NT2/D1 (cell line): ENCODE results near the gene SNRPD3.
"Not testable (repeated sequence)": the region's sequence is repeated elsewhere in the genome, so short reads cannot be mapped to it uniquely, and the experiment has no call there.

Experiments
- DNase-seq: peaks from one replicate; pipeline ENCODE4 v3.0.0-alpha.2; 2011; ENCODE audit warnings: low read depth, low spot score
- H3K27me3 ChIP-seq: 2 replicates; pipeline ENCODE4 v1.6.0; 2011; ENCODE audit warnings: mild to moderate bottlenecking; ENCODE audit not compliant: insufficient read length, insufficient read depth
- H3K36me3 ChIP-seq: 2 replicates; pipeline ENCODE4 v1.6.1; 2011; ENCODE audit warnings: mild to moderate bottlenecking, low read length, mixed read lengths; ENCODE audit not compliant: insufficient read depth, insufficient read length
- H3K4me1 ChIP-seq: 2 replicates; pipeline ENCODE4 v1.5.1; 2011; ENCODE audit not compliant: insufficient read depth, insufficient read length
- H3K4me3 ChIP-seq: 2 replicates; pipeline ENCODE4 v1.5.1; 2011; ENCODE audit warnings: low read depth; ENCODE audit not compliant: insufficient read length
- H3K9ac ChIP-seq: 2 replicates; pipeline ENCODE4 v1.6.0; 2011; ENCODE audit warnings: low read depth; ENCODE audit not compliant: insufficient read length
- H3K9me3 ChIP-seq: 2 replicates; pipeline ENCODE4 v1.5.1; 2011; ENCODE audit warnings: mild to moderate bottlenecking, low read length; ENCODE audit not compliant: insufficient read depth
- SUZ12 ChIP-seq: IDR thresholded peaks from 2 replicates; pipeline ENCODE4 v1.6.1; 2011; ENCODE audit not compliant: insufficient read length, insufficient read depth; ENCODE audit errors: extremely low read depth
- YY1 ChIP-seq: IDR thresholded peaks from 2 replicates; pipeline ENCODE4 v1.6.1; 2011; ENCODE audit not compliant: insufficient read length, insufficient read depth
- ZNF274 ChIP-seq: IDR thresholded peaks from 2 replicates; pipeline ENCODE4 v1.6.1; 2011; ENCODE audit warnings: mild to moderate bottlenecking, low read depth, low read length

Gene SNRPD3

DNA sequence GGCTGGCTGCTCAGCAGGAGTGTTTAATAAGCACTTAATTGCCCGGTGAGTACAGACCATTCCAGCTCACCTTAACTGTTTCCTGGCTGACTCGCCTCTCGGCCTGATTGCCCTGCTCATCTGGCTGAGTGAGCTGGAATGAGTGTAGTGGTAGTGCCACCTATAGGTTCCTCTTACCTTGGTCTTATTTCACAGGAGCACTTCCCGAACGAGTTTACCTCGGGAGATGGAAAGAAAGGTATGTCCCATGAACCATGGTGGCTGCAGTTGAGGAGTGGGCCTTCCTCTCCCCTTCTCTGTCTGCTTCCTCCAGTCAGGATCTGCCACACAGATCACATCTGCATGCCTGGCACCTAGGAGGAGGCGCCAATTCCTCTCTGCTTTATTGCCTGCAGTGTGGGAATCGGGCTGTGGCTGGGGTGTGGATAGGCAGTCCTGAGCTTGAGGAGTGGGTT lies 34.0 kb upstream of the SNRPD3 start:
- Histone ChIP-seq H3K9ac (peak overlapping the region; percentile 36), H3K9me3 (no peaks in the 10 kb centered on the region), H3K4me1 (no peaks in the 10 kb centered on the region), H3K36me3 (no peaks in the 10 kb centered on the region), H3K4me3 (no peak overlapping the region), H3K27me3 (no peaks in the 10 kb centered on the region)
- TF ChIP-seq YY1 (no peak), ZNF274 (no peak), SUZ12 (no peak)
- DNase-seq = peak; percentile 64

DNA sequence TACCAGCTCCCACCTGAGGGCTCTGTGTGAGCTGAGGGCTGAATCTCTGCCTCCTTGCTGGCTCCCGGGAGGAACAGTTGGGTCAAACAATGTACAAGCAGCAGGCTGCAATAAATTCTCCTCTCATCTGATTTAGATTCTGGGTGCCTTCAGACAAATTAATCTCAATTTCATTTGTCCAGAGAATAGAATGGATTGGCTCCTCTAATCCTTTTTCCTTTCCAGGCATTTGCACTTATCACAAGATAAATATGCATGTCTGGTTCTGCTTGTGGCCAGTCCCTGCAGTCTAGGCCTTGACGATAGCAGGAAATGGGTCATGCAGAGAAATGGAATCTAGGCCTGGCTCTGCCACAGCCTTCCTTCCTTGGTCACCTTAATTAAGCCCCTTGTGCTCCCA lies 31.9 kb upstream of the SNRPD3 start:
- no peak for DNase-seq

DNA sequence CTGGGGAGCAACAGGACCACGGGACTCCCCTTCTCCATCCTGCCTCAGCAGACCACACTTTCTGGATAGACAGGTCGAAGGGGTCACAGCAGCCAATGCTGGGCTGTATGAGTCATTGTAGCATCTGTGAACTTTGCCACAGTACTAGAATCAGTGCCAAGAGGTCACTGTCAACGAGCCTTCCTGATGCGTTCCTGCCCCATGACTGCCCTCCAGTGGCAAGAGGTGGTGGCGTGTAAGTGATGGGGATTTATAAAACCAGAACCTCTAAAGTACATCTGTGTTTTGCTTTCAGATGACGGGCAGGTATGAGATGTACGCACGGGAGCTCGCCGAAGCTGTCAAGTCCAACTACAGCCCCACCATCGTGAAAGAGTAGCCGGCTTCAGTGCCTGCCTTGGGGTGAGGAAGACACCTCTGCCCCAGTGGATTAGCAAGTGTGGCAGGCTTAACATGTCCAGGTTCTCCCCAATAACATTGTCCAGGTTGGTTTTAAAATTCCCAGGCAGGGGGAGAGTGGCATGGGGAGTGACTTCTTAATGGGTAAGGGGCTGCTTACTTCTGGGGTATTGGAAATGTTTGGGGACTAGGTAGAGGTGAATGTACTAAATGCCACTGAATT lies 30.3 kb upstream of the SNRPD3 start:
- H3K4me3 ChIP-seq = no peak overlapping the region
- H3K4me1 ChIP-seq = no peaks in the 10 kb centered on the region
- DNase-seq = peak; percentile 60
- no peaks in the 10 kb centered on the region for H3K36me3 ChIP-seq
- H3K27me3 ChIP-seq = no peaks in the 10 kb centered on the region
- no peaks in the 10 kb centered on the region for H3K9me3 ChIP-seq
- H3K9ac ChIP-seq = peak overlapping the region; percentile 46
- TF ChIP-seq ZNF274 = no peak

More for the DNA sequence above, 31.9 kb upstream of the SNRPD3 start:
- no peaks in the 10 kb centered on the region for H3K27me3 ChIP-seq
- no peaks in the 10 kb centered on the region for H3K36me3 ChIP-seq
- H3K4me1 ChIP-seq = no peaks in the 10 kb centered on the region
- no peak for TF ChIP-seq ZNF274
- no peak for TF ChIP-seq SUZ12
- TF ChIP-seq YY1 = no peak
- H3K9me3 ChIP-seq = no peaks in the 10 kb centered on the region
- no peak overlapping the region for H3K4me3 ChIP-seq
- H3K9ac ChIP-seq = no peak overlapping the region

DNA sequence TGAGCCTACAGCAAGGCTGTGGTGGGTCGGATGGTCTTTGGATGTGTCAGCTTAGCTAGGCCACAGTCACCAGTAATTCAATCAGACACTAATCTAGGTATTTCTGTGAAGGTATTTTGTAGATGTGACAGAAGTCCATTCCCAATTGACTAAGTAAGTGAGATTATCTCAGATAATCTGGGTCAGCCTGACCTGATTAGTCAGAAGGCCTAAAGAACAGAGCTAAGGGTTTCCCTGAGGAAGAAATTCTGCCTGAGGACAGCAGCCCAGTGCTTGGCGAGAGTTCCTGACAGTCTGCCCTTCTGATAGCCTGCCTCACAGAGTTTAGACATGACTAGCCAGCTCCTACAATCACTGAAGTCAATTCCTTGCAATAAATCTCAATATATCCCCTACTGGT lies 29.6 kb upstream of the SNRPD3 start:
- Histone ChIP-seq H3K9ac (peak overlapping the region; percentile 46), H3K36me3 (no peaks in the 10 kb centered on the region), H3K27me3 (no peaks in the 10 kb centered on the region), H3K4me3 (no peak overlapping the region), H3K9me3 (no peaks in the 10 kb centered on the region), H3K4me1 (no peaks in the 10 kb centered on the region)
- no peak for TF ChIP-seq YY1
- TF ChIP-seq ZNF274 = no peak
- no peak for TF ChIP-seq SUZ12
- no peak for DNase-seq

DNA sequence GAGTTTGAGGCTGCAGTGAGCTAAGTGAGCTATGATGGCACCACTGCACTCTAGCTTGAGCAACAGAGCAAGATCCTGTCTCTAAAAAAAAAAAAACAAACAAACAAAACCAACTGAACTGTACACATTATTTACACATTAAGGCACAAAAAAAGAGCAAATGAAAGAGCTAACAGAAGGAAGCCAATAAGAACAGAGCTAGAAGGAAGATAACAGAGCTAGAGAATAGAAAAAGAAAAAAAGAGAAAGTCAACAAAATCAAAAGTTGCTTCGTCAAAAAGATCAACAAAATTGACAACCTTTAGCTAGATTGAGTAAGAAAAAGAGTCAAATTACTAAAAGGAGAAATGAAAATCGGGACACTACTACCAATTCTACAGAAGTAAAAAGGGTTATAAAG lies 25.9 kb upstream of the SNRPD3 start:
- Histone ChIP-seq H3K9ac (no peak overlapping the region), H3K36me3 (no peaks in the 10 kb centered on the region), H3K4me3 (no peak overlapping the region), H3K4me1 (peaks cover 1% of the 10 kb centered on the region), H3K9me3 (no peaks in the 10 kb centered on the region), H3K27me3 (no peaks in the 10 kb centered on the region)
- no peak for DNase-seq
- TF ChIP-seq ZNF274 = no peak
- TF ChIP-seq SUZ12 = no peak
- no peak for TF ChIP-seq YY1

DNA sequence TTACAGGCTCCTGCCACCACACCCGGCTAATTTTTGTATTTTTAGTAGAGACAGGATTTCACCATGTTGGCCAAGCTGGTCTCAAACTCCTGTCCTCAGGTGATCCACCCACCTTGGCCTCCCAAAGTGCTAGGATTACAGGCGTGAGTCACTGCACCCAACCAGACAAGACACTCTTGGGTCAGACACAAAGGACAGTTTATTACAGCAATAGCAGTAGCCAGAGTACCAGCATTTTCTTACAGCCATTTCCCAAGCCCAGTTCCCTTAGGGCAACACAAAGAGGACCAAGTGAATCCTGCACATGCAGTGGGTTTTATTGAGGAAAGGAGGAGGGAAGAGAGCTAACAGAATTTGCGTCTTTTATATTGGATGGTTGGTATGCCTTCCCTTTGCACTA lies 24.8 kb upstream of the SNRPD3 start:
- H3K4me3 ChIP-seq, DNase-seq, H3K36me3 ChIP-seq, H3K9me3 ChIP-seq, H3K4me1 ChIP-seq, H3K27me3 ChIP-seq, H3K9ac ChIP-seq: not testable (repeated sequence)

DNA sequence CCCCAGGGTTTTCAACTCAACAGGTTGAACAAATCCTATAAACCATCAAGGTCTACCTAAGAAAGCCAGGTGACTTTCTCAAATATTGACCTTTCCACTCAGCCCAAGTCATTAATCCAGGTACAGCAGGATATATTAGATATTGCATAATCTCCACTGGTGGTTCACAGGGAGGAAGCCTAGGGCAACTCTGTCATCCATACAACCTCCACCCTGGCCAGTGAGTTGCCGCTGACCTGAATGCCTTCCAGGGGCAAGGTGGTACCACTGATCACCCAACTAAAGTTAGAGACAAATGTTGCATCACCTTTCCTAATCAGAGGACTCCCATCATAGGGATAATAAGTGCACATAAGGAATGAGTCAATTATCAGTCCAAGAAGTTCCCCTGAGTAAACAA lies 23.7 kb upstream of the SNRPD3 start:
- Histone ChIP-seq H3K36me3 (no peaks in the 10 kb centered on the region), H3K9me3 (no peaks in the 10 kb centered on the region), H3K4me1 (peaks cover 1% of the 10 kb centered on the region), H3K27me3 (no peaks in the 10 kb centered on the region), H3K4me3 (no peak overlapping the region), H3K9ac (no peak overlapping the region)
- no peak for DNase-seq
- TF ChIP-seq SUZ12 = no peak
- TF ChIP-seq YY1 = no peak

DNA sequence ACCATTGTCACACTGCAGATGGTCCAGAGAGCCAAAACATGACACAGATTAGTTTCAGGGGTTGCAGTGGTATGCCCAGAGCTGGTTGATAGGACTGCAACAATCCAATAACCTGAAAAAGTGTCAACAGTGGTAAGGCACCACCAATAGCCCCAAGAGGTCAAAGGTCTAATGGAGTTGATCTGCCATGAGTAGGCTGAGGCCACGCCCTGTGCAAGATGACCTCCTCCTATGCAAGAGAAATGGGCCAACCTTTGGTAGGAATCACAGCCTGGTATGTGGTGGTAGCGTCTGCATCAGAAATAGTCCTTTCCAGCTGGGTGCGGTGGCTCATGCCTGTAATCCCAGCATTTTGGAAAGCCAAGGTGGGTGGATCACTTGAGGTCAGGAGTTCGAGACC lies 20.5 kb upstream of the SNRPD3 start:
- Histone ChIP-seq H3K9ac (no peak overlapping the region), H3K4me1 (peaks cover 1% of the 10 kb centered on the region), H3K4me3 (no peak overlapping the region), H3K36me3 (peaks cover 5% of the 10 kb centered on the region), H3K9me3 (no peaks in the 10 kb centered on the region), H3K27me3 (no peaks in the 10 kb centered on the region)
- DNase-seq = no peak
- TF ChIP-seq ZNF274 (no peak), YY1 (no peak), SUZ12 (no peak)
